Caki2 (cell line): ENCODE results near the gene NFATC3. TPM values are rescaled to one million over a fixed set of nuclear protein-coding genes. Genes with fewer than 3 reads are reported as not detected.
A peak's percentile ranks its signal among the peaks of the same experiment; 100 is the strongest.

ENCODE experiments used
- DNase-seq: peaks from one replicate; pipeline ENCODE4 v3.0.0-alpha.2; 2015; ENCODE audit warnings: low read depth
- in situ Hi-C: cut with HindIII; loops from 2 replicates; pipeline ENCODE4 v1.10.0; 2016; ENCODE audit warnings: low sequenced_read_pairs, low pct_unique_long_range_greater_than_20kb, mixed read lengths
- total RNA-seq: library from RNA; depleted of rRNA; stranded (reverse); fragments of >200 nt; shearing (Covaris generic); gene quantifications from 2 replicates; pipeline ENCODE4 v1.2.3, GENCODE V29; 2014; ENCODE audit warnings: low replicate concordance

Gene NFATC3
- total RNA-seq, 1 experiment from 2014 or later, result 15.9 TPM

GRCh38 chr16:68200088-68200783 lies 115.1 kb downstream of the NFATC3 start:
- in situ Hi-C loops, result loop anchor here (25.0 kb wide), 1 partner anchor 138 kb away; no protein-coding TSS in a partner anchor
- peak; percentile 33 for DNase-seq

GRCh38 chr16:68202091-68202519 lies 116.9 kb downstream of the NFATC3 start:
- DNase-seq, result no peak
- in situ Hi-C loops, result loop anchor here (25.0 kb wide), 1 partner anchor 140 kb away; no protein-coding TSS in a partner anchor

- in situ Hi-C loops, result loop anchor here (25.0 kb wide), 1 partner anchor 144 kb away; no protein-coding TSS in a partner anchor
- no peak for DNase-seq
Observed at GRCh38 chr16:68206245-68206644, 121.1 kb downstream of the NFATC3 start.

- in situ Hi-C loops, result loop anchor here (25.0 kb wide), 1 partner anchor 152 kb away; no protein-coding TSS in a partner anchor
- no peak for DNase-seq
Observed at GRCh38 chr16:68214726-68215125, 129.6 kb downstream of the NFATC3 start.

- in situ Hi-C loops, result loop anchor here (25.0 kb wide), 1 partner anchor 153 kb away; no protein-coding TSS in a partner anchor
- DNase-seq, result no peak
Observed at GRCh38 chr16:68215302-68215701, 130.1 kb downstream of the NFATC3 start.

- no peak for DNase-seq
- in situ Hi-C loops, result loop anchor here (25.0 kb wide), 1 partner anchor 154 kb away; no protein-coding TSS in a partner anchor
Observed at GRCh38 chr16:68216240-68216639, 131.1 kb downstream of the NFATC3 start.

GRCh38 chr16:68217506-68217905 lies 132.3 kb downstream of the NFATC3 start:
- in situ Hi-C loops, result loop anchor here (25.0 kb wide), 1 partner anchor 155 kb away; no protein-coding TSS in a partner anchor
- no peak for DNase-seq

GRCh38 chr16:68219725-68220351 lies 134.7 kb downstream of the NFATC3 start:
- in situ Hi-C loops, result loop anchor here (25.0 kb wide), 1 partner anchor 158 kb away; no protein-coding TSS in a partner anchor
- DNase-seq, result no peak

- in situ Hi-C loops, result loop anchor here (25.0 kb wide), 1 partner anchor 161 kb away; no protein-coding TSS in a partner anchor
- DNase-seq, result no peak
Observed at GRCh38 chr16:68223072-68223471, 137.9 kb downstream of the NFATC3 start.

- in situ Hi-C loops, result no loop called here
- DNase-seq, result no peak
Observed at GRCh38 chr16:68226116-68226515, 140.9 kb downstream of the NFATC3 start.

GRCh38 chr16:68227183-68227793 lies 142.1 kb downstream of the NFATC3 start:
- in situ Hi-C loops, result no loop called here
- DNase-seq, result no peak

- no peak for DNase-seq
- in situ Hi-C loops, result no loop called here
Observed at GRCh38 chr16:68227850-68228553, 142.8 kb downstream of the NFATC3 start.

GRCh38 chr16:68228652-68229051 lies 143.5 kb downstream of the NFATC3 start:
- in situ Hi-C loops, result no loop called here
- DNase-seq, result no peak

- in situ Hi-C loops, result no loop called here
- peak; percentile 51 for DNase-seq
Observed at GRCh38 chr16:68229431-68230175, 144.4 kb downstream of the NFATC3 start.

- DNase-seq, result no peak
- in situ Hi-C loops, result no loop called here
Observed at GRCh38 chr16:68230176-68230571, 145.0 kb downstream of the NFATC3 start.

GRCh38 chr16:68230956-68231355 lies 145.8 kb downstream of the NFATC3 start:
- DNase-seq, result no peak
- in situ Hi-C loops, result no loop called here

- in situ Hi-C loops, result no loop called here
- no peak for DNase-seq
Observed at GRCh38 chr16:68231384-68232136, 146.4 kb downstream of the NFATC3 start.
